ENCODE data around the gene NOTUM. TPM values are rescaled to one million over a fixed set of nuclear protein-coding genes. Genes with fewer than 3 reads are reported as not detected.

NOTUM gene
- total and polyA plus RNA-seq, 10 of the 15 experiments (the other 5 are each of a cell fraction or from before 2014, with no cell fraction given): 0.04 to 0.13 TPM; not detected in 8

- TF ChIP-seq CBFB (IDR thresholded peaks at IDR 0.05; ENCODE audit: low read depth): no peak
- no peak for TF ChIP-seq ATF3 (IDR thresholded peaks at IDR 0.05; ENCODE audit: borderline replicate concordance, extremely low read depth, low read depth, low read length)
- no peak for TF ChIP-seq BRCA1 (IDR thresholded peaks at IDR 0.05; ENCODE audit: low read depth, low read length)
- TF ChIP-seq ZNF274 (IDR thresholded peaks at IDR 0.05; ENCODE audit: insufficient read depth, insufficient read length): no peak
- peak; percentile 51; the same call in 1 of the 2 replicates for TF ChIP-seq MXI1 (IDR thresholded peaks at IDR 0.05; ENCODE audit: low read depth, low read length)
- TF ChIP-seq BCL3 (IDR thresholded peaks at IDR 0.05; ENCODE audit: borderline replicate concordance, insufficient read depth, low read depth, low read length, poor library complexity, severe bottlenecking): no peak
- TF ChIP-seq STAT3 (IDR thresholded peaks at IDR 0.05; ENCODE audit: low read depth, low read length): no peak
- TF ChIP-seq TCF7 (IDR thresholded peaks at IDR 0.05; ENCODE audit: borderline replicate concordance): no peak
- no peak for TF ChIP-seq ZZZ3 (IDR thresholded peaks at IDR 0.05; ENCODE audit: control insufficient read depth, insufficient read length, low read depth)
- peak; percentile 39 for TF ChIP-seq SIN3A (IDR thresholded peaks at IDR 0.05; ENCODE audit: low read depth, low read length)
- no peak for TF ChIP-seq ZBTB11 (CRISPR knock-in tag; IDR thresholded peaks at IDR 0.05)
- peak in 1 of 2 experiments; percentile 70; a peak in 1 of 3 replicates for TF ChIP-seq EGR1 (IDR thresholded peaks at IDR 0.05; ENCODE audit: borderline replicate concordance in 1 of 2, low read depth in 2 of 2, low read length in 2 of 2)
- TF ChIP-seq ZBTB33 (IDR thresholded peaks at IDR 0.05): no peak
- no peak for TF ChIP-seq NFYB (IDR thresholded peaks at IDR 0.05; ENCODE audit: insufficient read depth, low read depth, low read length)
- peak; percentile 91 for TF ChIP-seq POLR2AphosphoS2 (IDR thresholded peaks at IDR 0.05; ENCODE audit: low read depth, low read length)
- TF ChIP-seq BACH1 (IDR thresholded peaks at IDR 0.05; ENCODE audit: borderline replicate concordance): peak; percentile 89
- peak; percentile 97 for TF ChIP-seq NKRF (conservative IDR thresholded peaks at IDR 0.05)
Measured at GRCh38 chr17:81917565-81918332, 43.2 kb downstream of the NOTUM start, which contains the start of gene SIRT7 (continued).
